ENCODE measurements around the gene KRT7.
"Not testable (repeated sequence)": the region's sequence is repeated elsewhere in the genome, so short reads cannot be mapped to it uniquely, and the experiment has no call there.

KRT7 gene

DNA sequence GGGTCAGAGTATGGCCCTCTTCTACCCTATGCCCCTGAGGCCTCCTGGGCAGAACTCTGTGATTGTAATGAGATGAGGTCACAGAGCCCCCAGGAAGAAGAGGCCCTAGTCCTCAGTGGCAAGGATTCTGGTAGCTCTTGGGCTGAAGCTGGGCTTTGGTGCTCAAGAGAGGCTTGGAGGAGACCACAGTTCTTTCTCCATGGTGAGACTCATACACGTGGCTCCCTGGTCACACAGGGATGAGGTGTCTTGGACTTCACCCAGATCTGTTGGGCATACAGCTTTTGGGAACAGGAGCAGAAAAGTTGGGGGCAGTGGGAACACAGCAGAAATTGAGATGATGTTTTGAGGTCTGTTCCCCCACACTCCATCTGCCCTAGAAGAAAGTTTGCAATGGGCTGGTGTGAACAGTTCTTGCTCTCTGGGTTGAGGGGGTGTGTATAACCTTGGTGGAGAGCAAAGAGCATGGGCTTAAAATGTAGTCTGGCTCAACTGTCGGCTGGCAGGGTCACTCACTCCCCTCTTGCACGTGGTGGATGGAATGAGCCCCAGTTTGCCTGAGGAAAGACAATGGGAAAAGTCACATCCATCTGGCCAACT lies 41.6 kb downstream of the KRT7 start, which contains the start of gene KRT86:
Gene KRT86, plus strand, starts transcription at position 125 of the 600 bp plus-strand sequence. CDS start 27,272 bp downstream, outside the sequence.
- in situ Hi-C loops (cut with MboI; ENCODE audit: low sequenced_read_pairs): no loop called here

DNA sequence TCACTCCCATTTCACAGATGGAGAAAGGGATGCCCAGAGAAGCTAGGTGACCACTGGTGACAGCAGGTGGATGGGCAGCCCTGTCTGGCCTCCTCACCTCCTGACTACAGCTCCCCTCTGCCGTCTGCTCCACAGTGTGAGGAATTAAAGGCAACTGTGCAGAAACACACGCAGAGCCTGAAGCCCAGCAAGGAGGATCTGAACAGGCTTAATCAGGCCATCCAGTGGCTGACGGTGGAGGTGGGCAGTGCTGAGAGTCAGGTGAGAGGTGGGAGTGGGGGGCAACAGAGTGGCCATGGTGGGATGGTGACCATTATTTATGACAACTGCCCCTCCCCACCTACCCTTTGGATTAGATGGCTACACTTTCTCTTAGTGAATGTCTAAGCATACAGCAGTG lies 42.6 kb downstream of the KRT7 start:
- in situ Hi-C loops (cut with MboI; ENCODE audit: low sequenced_read_pairs): no loop called here

DNA sequence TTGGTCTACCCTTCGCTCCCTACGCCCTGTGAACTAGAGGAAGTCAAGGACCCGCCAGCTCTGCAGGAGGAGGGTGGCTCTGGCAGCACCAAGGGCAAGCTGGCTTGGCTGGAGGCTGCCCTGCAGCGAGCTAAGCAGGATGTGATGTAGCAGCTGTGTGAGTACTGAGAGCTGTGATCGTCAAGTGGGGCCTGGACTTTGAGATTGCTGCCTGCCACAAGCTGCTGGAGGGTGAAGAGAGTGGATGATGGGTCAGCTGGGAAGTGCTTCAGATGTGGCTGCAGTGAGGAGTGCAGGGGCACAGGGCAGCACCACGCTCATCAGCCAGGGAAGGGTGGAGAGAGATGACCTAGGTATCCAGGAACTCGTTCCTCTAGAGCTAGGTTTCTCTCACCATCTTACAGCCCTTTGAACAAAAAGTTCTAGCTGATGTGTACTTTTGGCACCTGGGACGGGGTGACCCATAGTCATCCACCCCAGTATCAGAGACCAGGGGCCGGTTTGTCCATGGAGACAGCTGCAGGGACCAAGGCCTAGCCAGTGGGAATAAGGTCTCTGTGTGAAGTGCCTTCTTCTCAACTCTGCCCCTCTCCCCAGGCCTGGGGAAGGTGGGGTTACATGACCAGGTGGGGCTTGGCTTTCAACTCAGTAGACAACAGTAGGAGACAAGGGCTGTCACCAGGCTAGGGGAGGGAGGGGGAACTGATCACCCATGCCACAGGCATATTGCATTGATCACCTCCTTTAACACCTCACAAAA lies 44.6 kb downstream of the KRT7 start:
- in situ Hi-C loops (cut with MboI; ENCODE audit: low sequenced_read_pairs): no loop called here

DNA sequence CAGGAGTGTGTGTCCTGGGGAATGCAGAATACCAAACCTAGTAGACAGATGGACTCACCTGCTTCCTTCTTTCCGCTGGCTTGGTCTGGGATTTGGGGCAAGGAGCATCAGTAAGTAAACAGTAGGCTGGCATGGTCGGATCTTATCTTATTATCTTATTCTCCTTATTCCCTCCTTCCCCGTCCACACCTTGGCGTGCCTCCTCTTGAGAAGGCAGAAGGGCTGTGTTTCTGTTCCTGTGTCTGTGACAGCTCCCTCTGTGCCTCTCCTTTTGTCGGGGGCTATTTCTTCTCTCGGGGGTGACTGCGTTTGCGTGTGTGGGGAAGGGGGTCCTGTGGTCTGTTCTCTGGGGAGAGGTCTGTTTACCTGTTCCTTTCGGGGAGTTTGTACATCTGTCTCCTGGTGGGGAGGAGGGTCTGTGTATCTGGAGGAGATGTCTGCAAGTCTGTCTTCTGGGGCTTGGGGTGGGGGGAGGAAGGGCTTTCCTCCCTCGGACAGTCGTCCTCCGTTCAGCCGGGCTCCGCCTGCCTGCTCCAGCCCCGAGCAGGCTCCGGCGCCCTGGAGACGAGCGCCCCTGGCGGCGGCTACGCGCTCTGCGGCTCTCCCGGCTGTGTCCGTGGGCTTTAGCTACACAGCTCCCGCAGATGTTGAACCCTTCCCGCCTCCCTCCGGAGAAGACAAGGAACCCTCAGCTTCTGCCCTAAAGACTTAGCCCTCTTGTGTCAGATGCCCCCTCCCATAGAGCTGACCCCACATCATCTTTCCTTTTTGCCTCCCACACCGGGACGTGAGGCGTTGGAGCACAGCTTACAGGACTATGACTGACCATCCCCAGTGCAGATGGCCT lies 45.8 kb downstream of the KRT7 start:
- in situ Hi-C loops (cut with MboI; ENCODE audit: low sequenced_read_pairs): no loop called here

DNA sequence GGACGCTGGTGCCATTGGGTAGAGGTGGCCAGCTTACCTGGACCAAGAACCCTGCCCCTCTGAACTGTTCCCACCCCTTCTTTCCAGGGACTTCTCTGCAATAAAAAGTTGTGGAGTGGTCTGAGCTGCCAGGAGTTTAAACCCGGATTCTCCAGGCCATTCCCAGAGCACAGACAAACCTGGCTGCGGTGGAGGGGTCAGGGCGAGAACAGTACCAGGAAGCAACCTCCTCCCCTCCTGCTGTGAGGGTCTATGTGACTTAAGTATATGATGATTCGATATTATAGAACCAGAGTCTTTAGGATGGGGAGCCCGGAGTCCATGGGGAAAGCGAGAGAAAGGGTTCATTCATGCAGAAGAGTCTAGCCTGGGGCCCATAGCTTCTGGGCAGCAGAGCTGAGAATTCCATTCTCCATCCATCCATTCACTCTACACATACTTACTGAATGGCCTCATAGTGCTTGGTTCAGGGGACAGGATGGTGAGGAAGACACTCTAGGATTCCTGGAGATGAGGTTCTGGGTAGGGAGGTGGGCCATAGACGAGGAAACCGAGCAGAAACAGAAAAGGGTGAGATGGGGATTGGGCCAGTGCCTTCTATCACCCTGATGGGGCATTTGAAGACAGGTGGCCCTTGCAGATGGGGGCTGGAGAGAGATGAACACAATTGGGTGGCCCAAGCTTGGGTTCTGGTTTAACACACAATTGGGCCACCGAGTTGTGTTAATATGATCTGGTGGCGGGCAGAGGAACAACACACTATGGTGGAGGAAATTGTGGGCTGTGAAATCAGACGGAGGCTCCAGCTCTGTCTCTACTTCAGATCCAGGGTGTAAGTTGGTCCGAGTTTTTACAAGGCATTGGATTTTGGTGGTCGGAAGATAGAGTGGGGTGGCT lies 46.6 kb downstream of the KRT7 start:
- in situ Hi-C loops (cut with MboI; ENCODE audit: low sequenced_read_pairs): no loop called here

DNA sequence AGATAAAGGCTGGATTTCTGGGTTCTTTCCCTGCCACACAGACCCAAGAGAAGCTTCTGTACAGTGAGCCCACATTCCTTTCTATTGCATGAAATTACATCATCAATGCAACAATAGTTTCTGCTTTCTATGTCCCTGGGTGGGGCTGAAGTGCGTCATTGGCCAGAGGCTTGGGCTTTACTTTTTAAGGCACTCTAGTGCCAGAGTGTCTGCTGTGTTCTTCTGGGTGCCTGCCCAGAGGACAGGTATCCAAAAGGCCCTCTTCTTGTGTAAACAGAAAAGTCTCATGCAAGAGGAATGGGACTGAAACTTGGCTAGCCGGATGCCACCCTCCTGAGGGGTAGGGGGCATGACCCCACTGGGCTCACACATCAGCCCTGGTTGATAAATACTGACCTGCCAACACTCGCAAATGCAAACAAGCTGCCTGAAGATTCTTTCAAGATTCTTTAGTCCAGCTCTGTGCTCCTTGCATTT lies 47.3 kb downstream of the KRT7 start:
- in situ Hi-C loops (cut with MboI; ENCODE audit: low sequenced_read_pairs): no loop called here

DNA sequence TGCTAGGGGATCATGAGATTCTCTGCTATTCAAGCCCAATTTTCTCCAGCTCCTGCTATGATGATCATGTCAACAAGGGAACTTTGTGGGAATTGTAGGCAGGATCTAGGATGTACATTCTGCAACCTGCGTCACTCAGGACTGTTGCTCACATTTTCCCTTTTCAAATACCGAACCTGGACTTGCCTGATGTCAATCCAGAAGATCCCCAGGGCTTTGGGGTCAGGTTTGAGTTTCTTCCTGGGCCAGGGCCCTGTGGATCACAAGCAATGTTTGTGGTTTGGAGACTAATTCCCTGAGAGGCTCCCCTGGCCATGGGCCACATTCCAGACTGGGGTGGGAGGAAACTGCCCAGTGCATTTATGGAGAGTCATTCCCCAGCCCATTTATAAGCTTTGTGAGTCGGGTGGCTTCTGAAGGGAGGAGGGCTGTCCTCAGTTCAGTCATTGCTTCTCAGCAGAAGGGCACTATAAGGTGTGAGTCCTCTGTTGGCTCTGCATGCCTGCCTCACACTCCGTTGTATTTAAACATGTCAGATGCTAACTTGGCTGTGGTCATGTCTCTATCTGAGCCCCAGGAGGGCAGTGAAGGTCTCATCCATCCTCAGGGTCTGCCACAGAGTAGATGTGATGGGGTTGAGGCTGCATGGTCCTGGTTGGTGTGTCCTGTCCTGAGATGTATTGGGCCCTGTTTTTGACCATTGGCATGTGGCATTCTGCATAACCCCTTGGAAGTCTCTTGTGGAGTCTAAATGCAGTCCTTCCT lies 47.9 kb downstream of the KRT7 start:
- in situ Hi-C loops (cut with MboI; ENCODE audit: low sequenced_read_pairs): no loop called here

DNA sequence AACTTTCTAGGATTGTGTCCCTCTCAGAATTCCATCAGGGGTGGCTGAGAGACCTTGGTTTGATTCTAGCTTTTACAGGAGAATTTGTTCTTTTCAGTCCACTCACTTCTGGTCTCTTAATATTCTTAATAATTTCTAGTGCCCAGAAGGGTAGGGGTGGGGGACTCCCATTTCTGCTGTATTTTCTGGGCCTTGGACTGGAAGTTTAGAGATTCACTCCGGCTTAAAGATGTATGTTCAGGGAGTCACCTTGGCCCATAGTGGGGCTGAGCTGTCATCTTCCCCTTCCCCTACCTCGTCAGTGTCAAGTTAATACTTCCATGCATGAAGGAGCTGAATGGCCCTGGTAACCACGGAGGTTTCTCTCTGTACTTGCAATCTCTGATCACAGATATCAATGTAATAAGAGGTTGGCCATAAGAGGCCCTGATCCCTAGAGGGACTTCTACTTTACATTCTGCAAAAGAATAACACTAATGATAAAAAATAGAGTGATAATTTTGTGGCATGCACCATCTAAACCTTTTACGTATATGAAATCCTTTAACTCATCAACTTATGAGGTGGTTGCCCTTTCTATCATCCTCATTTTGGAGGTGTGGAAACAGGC lies 51.6 kb downstream of the KRT7 start:
- in situ Hi-C loops (cut with MboI; ENCODE audit: low sequenced_read_pairs): no loop called here

DNA sequence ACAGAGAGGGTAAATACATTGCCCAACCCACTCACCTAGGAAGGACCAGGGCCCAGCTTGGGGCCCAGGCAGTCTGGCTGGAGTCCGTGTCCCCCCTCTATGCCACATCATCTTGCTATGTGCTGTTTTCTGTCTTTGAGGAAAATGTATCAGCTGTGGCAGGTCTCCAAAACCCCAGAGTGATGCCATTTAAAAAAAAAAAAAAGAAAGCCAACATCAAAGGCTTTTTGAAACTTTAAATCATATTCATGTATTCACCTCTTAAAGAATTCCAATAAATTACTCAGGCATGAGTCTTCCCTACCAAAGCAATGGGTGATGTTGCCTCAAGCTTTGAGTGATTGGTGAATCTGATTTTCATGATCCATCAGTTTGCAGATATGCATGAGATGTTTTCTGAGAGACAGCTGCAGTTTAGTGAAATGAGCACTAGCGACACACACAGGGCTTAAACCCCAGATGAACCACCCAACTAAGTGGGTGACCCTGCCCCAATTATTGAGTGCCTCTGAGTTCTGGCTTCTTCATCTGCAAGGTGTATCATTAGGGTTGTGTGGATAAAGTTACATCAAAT lies 52.2 kb downstream of the KRT7 start:
- in situ Hi-C loops (cut with MboI; ENCODE audit: low sequenced_read_pairs): no loop called here

DNA sequence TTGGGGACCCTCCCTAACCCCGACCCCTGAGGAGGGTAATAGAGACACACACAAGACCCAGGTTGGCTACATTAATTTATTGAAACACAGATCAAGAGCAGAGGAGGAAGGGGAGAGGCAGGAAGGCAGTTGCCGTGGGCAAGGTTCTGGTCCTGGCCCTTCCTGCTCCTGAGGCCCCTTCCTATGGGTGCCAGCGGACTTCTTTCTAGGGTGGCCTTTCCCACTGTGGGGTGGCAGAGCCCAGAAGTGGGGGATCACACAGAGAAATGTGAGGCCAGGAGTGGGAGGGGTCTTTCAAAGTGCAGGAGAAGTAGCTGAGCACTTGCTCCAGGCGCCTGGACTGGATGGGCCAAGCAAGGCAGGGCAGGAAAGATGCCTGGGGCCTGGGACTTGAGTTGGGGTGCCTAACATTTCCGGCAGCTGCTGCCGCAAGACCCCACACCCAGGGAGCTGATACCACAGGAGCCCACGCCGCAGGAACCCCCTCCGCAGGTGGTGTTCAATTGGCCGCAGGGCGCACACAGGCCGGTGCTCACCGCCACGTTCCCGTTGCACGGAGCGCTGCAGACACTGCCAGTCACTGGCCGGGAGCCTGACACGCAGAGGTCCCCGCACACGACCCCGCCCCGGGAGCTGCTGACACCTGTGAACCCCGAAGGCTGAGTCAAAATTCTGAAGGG lies 52.9 kb downstream of the KRT7 start:
- in situ Hi-C loops (cut with MboI; ENCODE audit: low sequenced_read_pairs): no loop called here

DNA sequence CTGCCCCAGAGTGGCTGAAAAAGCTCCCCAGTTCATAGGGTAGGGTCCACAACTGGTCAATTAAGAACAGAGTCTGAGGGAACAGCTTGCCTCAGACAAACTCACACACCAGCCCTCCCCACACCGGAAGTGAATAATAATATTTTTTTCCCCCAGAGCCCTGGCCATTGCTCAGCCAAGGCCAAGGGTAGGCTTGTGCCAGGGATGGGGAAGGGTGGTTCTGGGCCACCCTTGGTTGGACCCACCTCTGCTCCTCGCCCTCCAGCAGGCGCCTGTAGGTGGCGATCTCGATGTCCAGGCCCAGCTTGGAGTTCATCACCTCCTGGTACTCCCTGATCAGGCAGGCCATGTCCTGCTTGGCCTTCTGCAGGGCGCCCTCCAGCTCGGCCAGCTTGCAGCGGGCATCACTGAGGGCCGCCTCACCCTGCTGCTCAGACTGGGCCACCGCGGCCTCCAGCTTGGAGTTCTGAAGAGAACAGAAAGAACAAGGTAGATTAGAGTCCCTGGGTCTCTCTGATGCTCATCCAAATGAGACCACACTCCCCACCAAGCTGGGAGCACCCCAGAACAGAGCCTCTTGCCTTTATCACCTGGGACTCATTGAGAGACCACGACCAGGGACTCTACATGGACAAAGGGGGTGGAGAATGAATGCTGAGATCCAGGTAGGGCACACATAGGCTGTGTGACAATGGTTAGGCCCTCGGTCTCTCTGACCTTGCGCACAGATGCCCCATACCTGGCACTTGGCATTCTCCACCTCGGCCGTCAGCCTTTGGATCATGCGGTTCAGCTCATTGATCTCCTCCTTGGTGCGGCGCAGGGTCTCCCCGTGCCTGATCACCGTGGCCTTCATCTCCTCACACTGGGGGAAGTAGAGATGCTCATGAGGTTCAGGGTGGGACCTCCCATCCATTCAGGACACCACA lies 54.1 kb downstream of the KRT7 start:
- in situ Hi-C loops (cut with MboI; ENCODE audit: low sequenced_read_pairs): not testable (repeated sequence)

DNA sequence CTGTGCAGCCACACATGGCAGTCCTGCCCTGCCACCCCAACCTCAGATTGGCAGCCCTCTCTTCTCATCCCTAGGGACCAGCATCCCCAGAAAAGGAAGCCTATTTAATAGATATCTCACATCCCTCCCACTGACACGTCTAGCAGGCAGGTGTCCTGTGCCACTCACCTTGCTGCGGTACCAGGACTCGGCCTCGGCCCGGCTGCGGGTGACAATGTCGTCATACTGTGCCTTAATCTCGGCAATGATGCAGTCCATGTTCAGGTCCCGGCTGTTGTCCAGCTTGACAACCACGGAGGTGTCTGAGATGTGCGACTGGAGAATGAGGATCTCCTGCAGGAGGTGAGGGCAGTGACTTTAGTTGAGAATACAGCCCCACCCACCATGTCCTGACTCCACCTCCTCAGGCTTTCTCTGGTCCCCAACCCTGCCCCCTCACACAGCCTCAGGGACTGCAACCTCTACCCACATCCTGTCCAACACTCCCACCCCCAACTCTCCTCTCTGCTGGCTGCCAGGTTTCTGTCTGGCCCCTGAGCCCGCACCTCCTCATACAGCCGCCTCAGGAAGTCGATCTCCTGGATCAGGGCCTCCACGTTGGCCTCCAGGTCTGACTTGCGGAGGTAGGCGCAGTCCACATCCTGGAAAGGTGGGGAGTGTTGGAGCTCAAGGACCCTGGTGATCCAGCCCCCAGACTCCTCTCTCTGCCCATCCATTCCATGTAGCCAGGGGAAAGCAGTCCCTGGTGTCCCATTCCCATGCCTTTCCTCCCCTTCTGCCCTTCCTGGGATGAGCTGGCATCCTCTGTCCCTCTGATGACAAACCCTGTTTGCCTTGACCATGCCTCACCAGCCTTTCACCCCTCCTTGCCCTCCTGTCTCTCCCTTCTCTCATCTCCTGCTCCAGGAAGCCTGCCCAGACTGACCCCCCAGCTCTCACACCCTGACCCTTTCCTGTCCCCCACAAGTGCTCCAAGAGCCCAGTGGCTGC lies 55.1 kb downstream of the KRT7 start:
- in situ Hi-C loops (cut with MboI; ENCODE audit: low sequenced_read_pairs): not testable (repeated sequence)

DNA sequence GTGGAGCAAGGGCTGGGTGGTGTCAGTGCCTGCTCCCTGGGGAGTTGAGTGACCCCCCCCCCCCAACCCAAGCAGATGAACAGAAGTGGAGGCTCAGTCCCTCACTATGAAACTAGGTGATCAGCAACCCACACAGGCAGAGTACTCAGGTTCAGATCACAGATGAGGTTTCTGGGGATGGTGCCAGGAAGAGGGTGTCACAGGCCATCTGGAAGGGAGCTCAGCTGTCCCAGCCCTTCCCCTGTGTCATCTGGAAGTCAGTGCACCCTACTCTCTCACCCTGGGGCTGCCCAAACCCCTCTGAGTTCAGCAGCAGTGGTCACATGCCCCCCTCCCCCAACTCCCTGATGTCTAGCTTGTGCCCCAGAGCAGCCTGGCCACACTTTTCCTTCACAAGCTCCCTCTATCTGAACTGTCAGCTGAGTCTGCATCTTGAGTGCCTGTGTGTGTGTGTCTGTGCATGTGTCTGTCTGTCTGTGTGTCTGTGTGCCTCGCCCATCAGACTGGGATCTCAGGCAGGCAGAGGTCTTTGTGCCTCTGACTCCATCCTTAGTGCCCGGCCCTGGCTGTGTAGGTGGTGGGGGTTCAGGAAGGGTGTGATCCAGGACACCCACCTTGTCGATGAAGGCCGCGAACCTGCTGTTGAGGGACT lies 57.6 kb downstream of the KRT7 start:
- in situ Hi-C loops (cut with MboI; ENCODE audit: low sequenced_read_pairs): not testable (repeated sequence)

DNA sequence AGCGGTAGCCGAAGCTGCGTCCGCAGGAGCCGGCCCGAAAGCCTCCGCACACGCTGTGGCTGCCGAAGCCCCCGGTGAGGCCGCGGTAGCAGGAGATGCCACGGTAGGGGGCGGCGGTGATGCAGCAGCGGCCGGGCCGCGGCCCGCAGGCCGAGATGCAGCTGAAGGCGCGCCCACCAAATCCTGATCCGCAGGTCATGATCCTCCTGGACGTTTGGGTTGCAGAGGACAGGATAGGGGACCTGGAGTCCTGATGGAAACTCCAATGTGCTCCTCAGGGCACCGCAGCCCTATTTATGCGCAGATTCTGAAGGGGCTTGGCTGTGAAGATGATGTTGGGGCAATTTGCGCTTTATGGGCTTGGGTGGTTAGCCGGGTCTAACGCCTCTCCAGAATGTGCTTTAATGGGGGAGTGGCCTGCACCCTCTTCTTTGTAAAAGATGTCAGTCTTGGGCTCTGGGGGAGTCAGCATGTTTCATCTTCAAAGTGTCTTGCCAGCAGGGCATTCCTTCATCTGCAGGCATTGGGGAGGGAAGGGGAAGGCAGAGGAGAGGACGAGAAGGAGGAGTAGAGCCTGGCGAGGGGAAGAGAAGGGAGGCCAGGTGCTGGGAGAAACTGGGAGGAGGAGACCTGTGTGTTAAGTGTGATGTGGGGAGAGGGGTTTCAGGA lies 58.4 kb downstream of the KRT7 start, which contains the start of gene KRT81:
Gene KRT81, minus strand, starts transcription at position 268 of the 669 bp plus-strand sequence. Its CDS starts 69 bp downstream, at position 199.
- in situ Hi-C loops (cut with MboI; ENCODE audit: low sequenced_read_pairs): no loop called here

DNA sequence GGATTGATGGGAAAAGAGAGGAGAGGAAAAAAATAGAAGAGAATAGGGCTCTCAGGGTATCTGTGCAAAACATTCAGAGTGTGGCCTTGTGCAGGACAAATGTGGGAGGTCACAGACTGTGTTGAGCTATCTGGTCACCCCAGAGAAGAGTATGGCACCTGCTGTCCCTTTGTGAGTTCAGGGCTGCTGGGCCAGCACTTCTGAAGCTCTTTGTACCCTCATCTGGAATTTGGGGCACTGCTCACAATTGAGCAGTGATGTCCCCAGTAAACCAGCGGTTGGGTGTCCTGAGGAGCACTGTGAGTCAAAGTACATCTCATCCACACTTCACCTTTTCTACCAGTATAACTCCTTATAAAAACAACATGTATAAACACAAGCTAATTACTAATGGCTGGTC lies 60.9 kb downstream of the KRT7 start:
- in situ Hi-C loops (cut with MboI; ENCODE audit: low sequenced_read_pairs): no loop called here
